H9 (cell line): ENCODE measurements around the gene SPACA5B. TPM values are rescaled to one million over a fixed set of nuclear protein-coding genes. Genes with fewer than 3 reads are reported as not detected.

Experiments used
- DNase-seq: peaks from one replicate; pipeline ENCODE4 v3.0.0-alpha.2; 2017
- H2AFZ ChIP-seq: one replicate; pipeline ENCODE4 v1.6.1; 2013; ENCODE audit warnings: mild to moderate bottlenecking, low read length, control low read depth, moderate library complexity
- H2AK5ac ChIP-seq: 2 replicates; pipeline ENCODE4 v1.6.1; 2013; ENCODE audit warnings: low read length, control low read depth, mixed read lengths; ENCODE audit not compliant: insufficient read length
- H2BK120ac ChIP-seq: one replicate; pipeline ENCODE4 v1.6.1; 2013; ENCODE audit warnings: low read depth, mild to moderate bottlenecking, low read length, control low read depth, inconsistent platforms; ENCODE audit not compliant: poor library complexity, severe bottlenecking
- H2BK12ac ChIP-seq: 2 replicates; pipeline ENCODE4 v1.6.1; 2013; ENCODE audit warnings: low read length, control low read depth, mixed read lengths, low read depth; ENCODE audit not compliant: insufficient read length
- H2BK15ac ChIP-seq: 2 replicates; pipeline ENCODE4 v1.6.1; 2013; ENCODE audit warnings: low read depth, low read length, control low read depth
- H2BK20ac ChIP-seq: one replicate; pipeline ENCODE4 v1.6.1; 2013; ENCODE audit warnings: low read depth, mild to moderate bottlenecking, low read length, control low read depth, inconsistent platforms; ENCODE audit not compliant: poor library complexity, severe bottlenecking
- H2BK5ac ChIP-seq: 2 replicates; pipeline ENCODE4 v1.6.1; 2013; ENCODE audit warnings: low read length, control low read depth, mixed read lengths; ENCODE audit not compliant: insufficient read length
- H3K14ac ChIP-seq: 2 replicates; pipeline ENCODE4 v1.6.1; 2013; ENCODE audit warnings: low read length, control low read depth; ENCODE audit not compliant: insufficient read depth
- H3K18ac ChIP-seq: 2 replicates; pipeline ENCODE4 v1.6.1; 2013; ENCODE audit warnings: low read depth, mild to moderate bottlenecking, mixed read lengths, low read length, control low read depth; ENCODE audit not compliant: insufficient read length
- H3K23ac ChIP-seq: 2 replicates; pipeline ENCODE4 v1.6.1; 2013; ENCODE audit warnings: low read length, control low read depth, mixed read lengths, low read depth; ENCODE audit not compliant: insufficient read length
- H3K23me2 ChIP-seq: 2 replicates; pipeline ENCODE4 v1.6.1; 2013; ENCODE audit warnings: low read depth, mild to moderate bottlenecking, mixed read lengths, low read length, control low read depth; ENCODE audit not compliant: insufficient read length, poor library complexity, severe bottlenecking
- H3K27ac ChIP-seq: 2 replicates; pipeline ENCODE4 v1.5.1; 2013; ENCODE audit warnings: low read length, control low read depth, mixed read lengths, low read depth; ENCODE audit not compliant: insufficient read length
- H3K27me3 ChIP-seq: 2 replicates; pipeline ENCODE4 v1.6.1; 2013; ENCODE audit warnings: low read length, control low read depth, inconsistent platforms; ENCODE audit not compliant: insufficient read depth
- H3K4ac ChIP-seq: 2 replicates; pipeline ENCODE4 v1.6.1; 2013; ENCODE audit warnings: low read depth, mild to moderate bottlenecking, control low read depth, inconsistent platforms, low read length, moderate library complexity
- H3K4me1 ChIP-seq: 2 replicates; pipeline ENCODE4 v1.6.1; 2013; ENCODE audit warnings: low read length, control low read depth, inconsistent platforms; ENCODE audit not compliant: insufficient read depth
- H3K4me2 ChIP-seq: 2 replicates; pipeline ENCODE4 v1.6.1; 2013; ENCODE audit warnings: low read length, control low read depth, mixed read lengths; ENCODE audit not compliant: insufficient read length, insufficient read depth
- H3K56ac ChIP-seq: 2 replicates; pipeline ENCODE4 v1.6.1; 2013; ENCODE audit warnings: low read depth, mild to moderate bottlenecking, mixed read lengths, low read length, control low read depth; ENCODE audit not compliant: insufficient read length
- H3K79me1 ChIP-seq: 2 replicates; pipeline ENCODE4 v1.6.1; 2013; ENCODE audit warnings: low read depth, mild to moderate bottlenecking, moderate library complexity, low read length, control low read depth, inconsistent platforms; ENCODE audit not compliant: insufficient read depth, poor library complexity, severe bottlenecking
- H3K79me2 ChIP-seq: 2 replicates; pipeline ENCODE4 v1.6.1; 2013; ENCODE audit warnings: low read length, control low read depth, inconsistent platforms; ENCODE audit not compliant: insufficient read depth
- H3K9ac ChIP-seq: 2 replicates; pipeline ENCODE4 v1.6.1; 2013; ENCODE audit warnings: low read length, control low read depth, mixed read lengths; ENCODE audit not compliant: insufficient read length; ENCODE audit errors: extremely low read depth
- H3K9me3 ChIP-seq: one replicate; pipeline ENCODE4 v1.6.1; 2013; ENCODE audit warnings: low read depth, low read length, inconsistent platforms; ENCODE audit not compliant: control insufficient read depth
- H3T11ph ChIP-seq: one replicate; pipeline ENCODE4 v1.6.1; 2013; ENCODE audit warnings: mild to moderate bottlenecking, low read length, control low read depth, inconsistent platforms
- H4K20me1 ChIP-seq: one replicate; pipeline ENCODE4 v1.6.1; 2013; ENCODE audit not compliant: control insufficient read depth, insufficient read length, insufficient read depth
- H4K5ac ChIP-seq: 2 replicates; pipeline ENCODE4 v1.6.1; 2013; ENCODE audit warnings: low read depth, mild to moderate bottlenecking, mixed read lengths, low read length, control low read depth; ENCODE audit not compliant: insufficient read length
- H4K8ac ChIP-seq: replicated peaks from 2 replicates; pipeline ENCODE4 v1.6.1; 2013; ENCODE audit warnings: low read length, control low read depth, mixed read lengths, low read depth; ENCODE audit not compliant: insufficient read length
- H4K91ac ChIP-seq: 2 replicates; pipeline ENCODE4 v1.6.1; 2013; ENCODE audit warnings: low read depth, mild to moderate bottlenecking, moderate library complexity, mixed read lengths, low read length, control low read depth; ENCODE audit not compliant: insufficient read length
- H3K27ac Mint-ChIP-seq, 3 experiments: 2 replicates in 2 of 3; 3 replicates in 1 of 3; pipeline ENCODE4 v1.8.0; 2020 to 2021; ENCODE audit warnings: mixed read lengths in 3 of 3, mild to moderate bottlenecking in 1 of 3, moderate library complexity in 1 of 3
- H3K27me3 Mint-ChIP-seq: 2 replicates; pipeline ENCODE4 v1.8.0; 2021; ENCODE audit warnings: low read depth, mild to moderate bottlenecking, moderate library complexity, mixed read lengths
- H3K36me3 Mint-ChIP-seq, 3 experiments: 2 replicates in 2 of 3; 3 replicates in 1 of 3; pipeline ENCODE4 v1.8.0; 2020 to 2021; ENCODE audit warnings: low read depth in 3 of 3, mixed read lengths in 3 of 3; ENCODE audit not compliant: insufficient read depth in 1 of 3
- H3K4me1 Mint-ChIP-seq, 2 experiments: 2 replicates each; pipeline ENCODE4 v1.8.0; 2020; ENCODE audit warnings: mixed read lengths in 2 of 2
- H3K4me3 Mint-ChIP-seq, 2 experiments: 2 replicates in 1 of 2; 3 replicates in 1 of 2; pipeline ENCODE4 v1.8.0; 2020 to 2021; ENCODE audit warnings: mild to moderate bottlenecking in 2 of 2, mixed read lengths in 2 of 2, moderate library complexity in 1 of 2
- H3K9me3 Mint-ChIP-seq, 2 experiments: 2 replicates in 1 of 2; 3 replicates in 1 of 2; pipeline ENCODE4 v1.8.0; 2020; ENCODE audit warnings: mild to moderate bottlenecking in 2 of 2, mixed read lengths in 2 of 2, moderate library complexity in 1 of 2
- CTCF ChIP-seq: fragments of 200-600 bp; sonication (generic); conservative IDR thresholded peaks from 3 replicates; pipeline ENCODE4 v1.8.0; 2021; ENCODE audit warnings: antibody characterized with exemption, mild to moderate bottlenecking
- WGBS: extraction: QIAGEN DNeasy Blood & Tissue Kit; methylation state at CpG from one replicate; pipeline ENCODE4 v1.1.7; 2013; ENCODE audit warnings: missing lambda C conversion rate, low lambda C conversion rate, mixed read lengths; ENCODE audit not compliant: insufficient read length; ENCODE audit errors: extremely low coverage; 5-methylcytosine and 5-hydroxymethylcytosine counted together
- total RNA-seq: library from RNA; stranded (reverse); gene quantifications from 2 replicates; pipeline ENCODE4 v1.2.1, GENCODE V29; 2021

Gene SPACA5B
- total RNA-seq, 1 experiment from 2014 or later, result not detected

GRCh38 chrX:48156014-48156413 lies 25.6 kb downstream of the SPACA5B start:
- TF ChIP-seq CTCF, result no peak
- DNase-seq, result no peak
- WGBS, result no CpG with 5 or more reads among the region's 12 CpGs

More at GRCh38 chrX:48156014-48156413, 25.6 kb downstream of the SPACA5B start:
- Histone ChIP-seq H4K8ac (no peak overlapping the region), H3K23ac (no peak overlapping the region), H2AFZ (no peak overlapping the region), H3K14ac (no peak overlapping the region), H3T11ph (no peak overlapping the region), H3K23me2 (no peaks in the 10 kb centered on the region), H3K4me1 (no peaks in the 10 kb centered on the region), H2AK5ac (no peak overlapping the region), H2BK5ac (no peak overlapping the region), H3K79me2 (no peaks in the 10 kb centered on the region), H3K4ac (no peak overlapping the region), H4K91ac (no peak overlapping the region), H3K18ac (no peak overlapping the region), H4K20me1 (no peaks in the 10 kb centered on the region), H3K4me2 (no peak overlapping the region), H3K79me1 (no peaks in the 10 kb centered on the region), H3K56ac (no peak overlapping the region), H2BK20ac (no peak overlapping the region), H3K27ac (no peak overlapping the region), H2BK15ac (no peak overlapping the region), H3K27me3 (no peaks in the 10 kb centered on the region), H2BK120ac (no peak overlapping the region), H3K9ac (no peak overlapping the region), H2BK12ac (no peak overlapping the region), H3K9me3 (peaks cover 8% of the 10 kb centered on the region), H4K5ac (no peak overlapping the region)
- Mint-ChIP-seq H3K9me3 (peaks cover 67 to 70% of the 10 kb centered on the region in 2 experiments), H3K27me3 (peaks cover 14% of the 10 kb centered on the region), H3K4me1 (no peaks in the 10 kb centered on the region), H3K4me3 (no peak overlapping the region), H3K27ac (no peak overlapping the region), H3K36me3 (peaks cover 0 to 7% (median 6%) of the 10 kb centered on the region in 3 experiments; a peak in 4 of 7 replicates)
